Sigmoid colon (tissue), 4 donors: Measurements from ENCODE around the gene YARS1.

Experiments used
- CTCF ChIP-seq, 4 experiments: fragments of 450-650 bp in 3 of 4; fragments of 200-600 bp in 1 of 4; IDR thresholded peaks; one replicate each; pipeline ENCODE4 v1.5.1; 2016 to 2019; ENCODE audit warnings: antibody characterized with exemption in 4 of 4, mild to moderate bottlenecking in 3 of 4, moderate library complexity in 2 of 4
- EP300 ChIP-seq, 4 donors: sonication (generic); formaldehyde crosslinking; IDR thresholded peaks; one replicate each; pipeline ENCODE4 v1.6.1; 2017; ENCODE audit warnings: antibody characterized with exemption in 4 of 4
- POLR2A ChIP-seq, 2 donors: fragments of 450-650 bp; IDR thresholded peaks; one replicate each; pipeline ENCODE4 v1.6.1; 2016; ENCODE audit warnings: antibody characterized with exemption in 2 of 2, mild to moderate bottlenecking in 2 of 2, moderate library complexity in 2 of 2

GRCh38 chr1:32727876-32728275, 89.3 kb downstream of the YARS1 start:
- TF ChIP-seq CTCF (IDR thresholded peaks at IDR 0.05) (no peak), EP300 (IDR thresholded peaks at IDR 0.05) (no peak), POLR2A (IDR thresholded peaks at IDR 0.05) (no peak)
